ENCODE measurements around the gene ZSCAN1. TPM values are rescaled to one million over a fixed set of nuclear protein-coding genes. Genes with fewer than 3 reads are reported as not detected.

Gene ZSCAN1
- total RNA-seq, 1 experiment from 2014 or later: not detected

DNA sequence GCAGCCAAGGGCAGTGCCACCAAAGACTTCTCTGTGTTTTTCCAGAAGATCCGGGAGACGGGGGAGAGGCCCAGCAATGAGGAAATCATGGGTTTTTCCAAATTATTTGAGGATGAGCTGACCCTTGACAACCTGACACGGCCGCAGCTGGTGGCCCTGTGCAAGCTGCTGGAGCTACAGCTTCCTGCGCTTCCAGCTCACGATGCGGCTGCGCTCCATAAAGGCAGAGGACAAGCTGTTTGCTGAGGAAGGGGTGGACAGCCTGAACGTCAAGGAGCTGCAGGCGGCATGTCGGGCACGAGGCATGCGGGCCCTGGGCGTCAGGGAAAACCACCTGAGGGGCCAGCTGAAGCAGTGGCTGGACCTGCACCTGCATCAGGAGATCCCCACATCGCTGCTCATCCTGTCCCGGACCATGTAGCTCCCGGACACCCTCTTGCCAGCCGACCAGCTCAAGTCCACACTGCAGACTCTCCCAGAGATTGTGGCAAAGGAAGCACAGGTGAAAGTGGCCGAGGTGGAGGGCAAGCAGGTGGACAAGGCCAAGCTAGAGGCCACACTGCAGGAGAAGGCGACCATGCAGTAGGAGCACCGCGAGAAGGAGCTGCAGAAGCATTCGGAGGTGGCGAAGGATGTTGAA, 11.7 kb downstream of the ZSCAN1 start:
- BruUV-seq (replicated peaks): no TSS peak
- Histone ChIP-seq H3K27me3 (ENCODE audit: control insufficient read depth, insufficient read depth, low read length) (no peaks in the 10 kb centered on the region), H3K36me3 (ENCODE audit: control insufficient read depth, insufficient read depth, low read length) (no peaks in the 10 kb centered on the region), H3K4me3 (ENCODE audit: low read depth in 2 of 2, low read length in 2 of 2) (no peak overlapping the region), H3K9me3 (ENCODE audit: control insufficient read depth, insufficient read depth, low read depth, low read length) (peaks cover 6% of the 10 kb centered on the region; the same call in 1 of the 2 replicates), H3K27ac (ENCODE audit: low read length) (no peak overlapping the region), H3K4me1 (ENCODE audit: control insufficient read depth, insufficient read depth, low read length) (no peaks in the 10 kb centered on the region)
- in situ Hi-C loops (cut with HindIII; ENCODE audit: low pct_unique_long_range_greater_than_20kb, low sequenced_read_pairs) (no loop called here), intact Hi-C loops (cut with micrococcal nuclease; ENCODE audit: unreplicated experiment) (no loop called here)
- ATAC-seq (no peak), DNase-seq (ENCODE audit: low read depth, low spot score) (no peak)
- ChIA-PET POLR2A (no interaction called here), CTCF (interaction anchor here (0.6 kb wide), 1 partner anchor 143 kb away, joined by 4 read pairs; no protein-coding TSS in a partner anchor)
- TF ChIP-seq TCF7L2 (IDR thresholded peaks at IDR 0.05; ENCODE audit: low read depth, low read length) (no peak), SIN3A (IDR thresholded peaks at IDR 0.05; ENCODE audit: borderline replicate concordance, insufficient read depth, low read depth, low read length) (no peak), POLR2AphosphoS5 (IDR thresholded peaks at IDR 0.05; ENCODE audit: low read depth, low read length) (no peak)
- TF ChIP-seq, protein P1, sequence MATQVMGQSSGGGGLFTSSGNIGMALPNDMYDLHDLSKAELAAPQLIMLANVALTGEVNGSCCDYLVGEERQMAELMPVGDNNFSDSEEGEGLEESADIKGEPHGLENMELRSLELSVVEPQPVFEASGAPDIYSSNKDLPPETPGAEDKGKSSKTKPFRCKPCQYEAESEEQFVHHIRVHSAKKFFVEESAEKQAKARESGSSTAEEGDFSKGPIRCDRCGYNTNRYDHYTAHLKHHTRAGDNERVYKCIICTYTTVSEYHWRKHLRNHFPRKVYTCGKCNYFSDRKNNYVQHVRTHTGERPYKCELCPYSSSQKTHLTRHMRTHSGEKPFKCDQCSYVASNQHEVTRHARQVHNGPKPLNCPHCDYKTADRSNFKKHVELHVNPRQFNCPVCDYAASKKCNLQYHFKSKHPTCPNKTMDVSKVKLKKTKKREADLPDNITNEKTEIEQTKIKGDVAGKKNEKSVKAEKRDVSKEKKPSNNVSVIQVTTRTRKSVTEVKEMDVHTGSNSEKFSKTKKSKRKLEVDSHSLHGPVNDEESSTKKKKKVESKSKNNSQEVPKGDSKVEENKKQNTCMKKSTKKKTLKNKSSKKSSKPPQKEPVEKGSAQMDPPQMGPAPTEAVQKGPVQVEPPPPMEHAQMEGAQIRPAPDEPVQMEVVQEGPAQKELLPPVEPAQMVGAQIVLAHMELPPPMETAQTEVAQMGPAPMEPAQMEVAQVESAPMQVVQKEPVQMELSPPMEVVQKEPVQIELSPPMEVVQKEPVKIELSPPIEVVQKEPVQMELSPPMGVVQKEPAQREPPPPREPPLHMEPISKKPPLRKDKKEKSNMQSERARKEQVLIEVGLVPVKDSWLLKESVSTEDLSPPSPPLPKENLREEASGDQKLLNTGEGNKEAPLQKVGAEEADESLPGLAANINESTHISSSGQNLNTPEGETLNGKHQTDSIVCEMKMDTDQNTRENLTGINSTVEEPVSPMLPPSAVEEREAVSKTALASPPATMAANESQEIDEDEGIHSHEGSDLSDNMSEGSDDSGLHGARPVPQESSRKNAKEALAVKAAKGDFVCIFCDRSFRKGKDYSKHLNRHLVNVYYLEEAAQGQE (IDR thresholded peaks at IDR 0.05; ENCODE audit: insufficient read depth in 1 of 2, low read depth in 2 of 2, low read length in 1 of 2): no peak
- TF ChIP-seq, protein P2, sequence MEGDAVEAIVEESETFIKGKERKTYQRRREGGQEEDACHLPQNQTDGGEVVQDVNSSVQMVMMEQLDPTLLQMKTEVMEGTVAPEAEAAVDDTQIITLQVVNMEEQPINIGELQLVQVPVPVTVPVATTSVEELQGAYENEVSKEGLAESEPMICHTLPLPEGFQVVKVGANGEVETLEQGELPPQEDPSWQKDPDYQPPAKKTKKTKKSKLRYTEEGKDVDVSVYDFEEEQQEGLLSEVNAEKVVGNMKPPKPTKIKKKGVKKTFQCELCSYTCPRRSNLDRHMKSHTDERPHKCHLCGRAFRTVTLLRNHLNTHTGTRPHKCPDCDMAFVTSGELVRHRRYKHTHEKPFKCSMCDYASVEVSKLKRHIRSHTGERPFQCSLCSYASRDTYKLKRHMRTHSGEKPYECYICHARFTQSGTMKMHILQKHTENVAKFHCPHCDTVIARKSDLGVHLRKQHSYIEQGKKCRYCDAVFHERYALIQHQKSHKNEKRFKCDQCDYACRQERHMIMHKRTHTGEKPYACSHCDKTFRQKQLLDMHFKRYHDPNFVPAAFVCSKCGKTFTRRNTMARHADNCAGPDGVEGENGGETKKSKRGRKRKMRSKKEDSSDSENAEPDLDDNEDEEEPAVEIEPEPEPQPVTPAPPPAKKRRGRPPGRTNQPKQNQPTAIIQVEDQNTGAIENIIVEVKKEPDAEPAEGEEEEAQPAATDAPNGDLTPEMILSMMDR (IDR thresholded peaks at IDR 0.05): no peak

DNA sequence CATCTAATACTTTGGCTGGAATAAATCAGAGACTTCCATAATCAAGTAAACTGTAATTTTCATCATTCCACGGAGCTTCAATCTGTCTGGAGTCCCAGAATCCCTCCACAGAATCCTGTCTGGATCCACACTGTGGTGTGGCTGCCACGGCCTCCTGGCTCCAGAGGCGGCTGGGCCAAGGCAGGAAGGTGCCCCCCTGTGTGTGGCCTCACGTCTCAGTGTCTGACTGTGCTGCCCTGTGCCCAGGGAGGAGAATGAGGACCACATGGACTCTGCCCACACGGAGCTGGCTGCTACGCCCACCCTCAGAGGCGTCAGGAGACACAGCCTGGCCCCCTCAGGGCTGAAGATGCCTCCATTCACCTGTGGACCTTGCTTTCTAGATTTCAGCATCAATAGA, 13.0 kb downstream of the ZSCAN1 start:
- TF ChIP-seq POLR2AphosphoS5 (IDR thresholded peaks at IDR 0.05; ENCODE audit: low read depth, low read length): no peak
- no peak for TF ChIP-seq SIN3A (IDR thresholded peaks at IDR 0.05; ENCODE audit: borderline replicate concordance, insufficient read depth, low read depth, low read length)
- TF ChIP-seq, protein P1 (IDR thresholded peaks at IDR 0.05; ENCODE audit: insufficient read depth in 1 of 2, low read depth in 2 of 2, low read length in 1 of 2): no peak
- no peak for TF ChIP-seq TCF7L2 (IDR thresholded peaks at IDR 0.05; ENCODE audit: low read depth, low read length)
- TF ChIP-seq, protein P2 (IDR thresholded peaks at IDR 0.05): no peak
- ChIA-PET POLR2A (no interaction called here), CTCF (no interaction called here)

More for the DNA sequence above, 13.0 kb downstream of the ZSCAN1 start:
- H3K36me3 ChIP-seq (ENCODE audit: control insufficient read depth, insufficient read depth, low read length): no peaks in the 10 kb centered on the region
- no peak overlapping the region for H3K27ac ChIP-seq (ENCODE audit: low read length)
- no peak overlapping the region for H3K4me3 ChIP-seq (ENCODE audit: low read depth in 2 of 2, low read length in 2 of 2)
- no TSS peak for BruUV-seq (replicated peaks)
- in situ Hi-C loops (cut with HindIII; ENCODE audit: low pct_unique_long_range_greater_than_20kb, low sequenced_read_pairs): no loop called here
- H3K4me1 ChIP-seq (ENCODE audit: control insufficient read depth, insufficient read depth, low read length): no peaks in the 10 kb centered on the region
- H3K9me3 ChIP-seq (ENCODE audit: control insufficient read depth, insufficient read depth, low read depth, low read length): peaks cover 6% of the 10 kb centered on the region; the same call in 1 of the 2 replicates
- intact Hi-C loops (cut with micrococcal nuclease; ENCODE audit: unreplicated experiment): no loop called here
- no peaks in the 10 kb centered on the region for H3K27me3 ChIP-seq (ENCODE audit: control insufficient read depth, insufficient read depth, low read length)
- DNase-seq (ENCODE audit: low read depth, low spot score) (no peak), ATAC-seq (no peak)
